Fibroblast of villous mesenchyme (primary cell): ENCODE results near the gene EPB42. TPM values are rescaled to one million over a fixed set of nuclear protein-coding genes. Genes with fewer than 3 reads are reported as not detected.

Experiments used
- DNase-seq: peaks from one replicate; pipeline ENCODE4 v3.0.0-alpha.2; 2010; ENCODE audit warnings: low read depth
- H3K4me3 ChIP-seq: 2 replicates; pipeline ENCODE4 v1.5.1; 2011; ENCODE audit warnings: low read depth, mild to moderate bottlenecking, low read length
- CTCF ChIP-seq: IDR thresholded peaks from 2 replicates; pipeline ENCODE4 v1.5.1; 2012; ENCODE audit warnings: low read depth, mild to moderate bottlenecking, low read length; ENCODE audit not compliant: insufficient read depth
- total RNA-seq: library from RNA; depleted of rRNA; stranded (reverse); fragments of >200 nt; gene quantifications from 2 replicates; pipeline ENCODE4 v1.2.3, GENCODE V29; 2012

The EPB42 gene
- total RNA-seq, 1 donor, result not detected

GRCh38 chr15:43260011-43260615 is 39.3 kb upstream of the EPB42 start:
- no peak for TF ChIP-seq CTCF

GRCh38 chr15:43258781-43259180 is 38.0 kb upstream of the EPB42 start:
- TF ChIP-seq CTCF, result no peak
- no peak overlapping the region for H3K4me3 ChIP-seq
- no peak for DNase-seq

More at GRCh38 chr15:43260011-43260615, 39.3 kb upstream of the EPB42 start:
- no peak for DNase-seq
- H3K4me3 ChIP-seq, result no peak overlapping the region

GRCh38 chr15:43256341-43256740 is 35.5 kb upstream of the EPB42 start:
- DNase-seq, result no peak
- no peak for TF ChIP-seq CTCF
- no peak overlapping the region for H3K4me3 ChIP-seq

GRCh38 chr15:43255376-43255775 is 34.6 kb upstream of the EPB42 start:
- no peak for TF ChIP-seq CTCF
- DNase-seq, result no peak
- H3K4me3 ChIP-seq, result no peak overlapping the region

- no peak for TF ChIP-seq CTCF
- H3K4me3 ChIP-seq, result no peak overlapping the region
- DNase-seq, result peak; percentile 6
Measured at GRCh38 chr15:43253431-43254403, 32.9 kb upstream of the EPB42 start.

- no peak overlapping the region for H3K4me3 ChIP-seq
- TF ChIP-seq CTCF, result no peak
- DNase-seq, result no peak
Measured at GRCh38 chr15:43251871-43252250, 31.0 kb upstream of the EPB42 start.
